HEK293 (cell line): ENCODE results near the gene IL12B.

ENCODE experiments used
- CTCF ChIA-PET: fragments of 350-600 bp; formaldehyde crosslinking; extraction: SDS; loops from one replicate; lab custom pipeline; 2021; ENCODE audit warnings: antibody characterized with exemption; lab: Yijun Ruan, JAX
- POLR2A ChIA-PET: fragments of 300-600 bp; formaldehyde crosslinking; extraction: SDS; loops from one replicate; lab custom pipeline; 2020; ENCODE audit warnings: antibody characterized with exemption, inconsistent platforms; lab: Yijun Ruan, JAX
- H3K27ac ChIP-seq: fragments of 200-500 bp; sonication (Bioruptor generic); 2 replicates; pipeline ENCODE4 v1.5.1; 2014; ENCODE audit warnings: low read depth, low read length, control low read depth, inconsistent platforms; ENCODE audit errors: extremely low read depth
- H3K36me3 ChIP-seq, 2 experiments: fragments of 200-500 bp in 1 of 2; sonication (Bioruptor generic) in 1 of 2; 1 replicate in 1 of 2; 2 replicates in 1 of 2; pipeline ENCODE4 v1.5.1; 2014 to 2017; ENCODE audit warnings: inconsistent platforms in 2 of 2, low read length in 2 of 2; ENCODE audit not compliant: control insufficient read depth in 2 of 2, insufficient read depth in 1 of 2
- H3K4me1 ChIP-seq: fragments of 200-500 bp; sonication (Bioruptor generic); 2 replicates; pipeline ENCODE4 v1.5.1; 2014; ENCODE audit warnings: mild to moderate bottlenecking, low read length, inconsistent platforms; ENCODE audit not compliant: control insufficient read depth, insufficient read depth
- H3K4me3 ChIP-seq: 2 replicates; pipeline ENCODE4 v1.5.1; 2011; ENCODE audit warnings: low read depth, mild to moderate bottlenecking, control low read depth, low read length, moderate library complexity
- H3K9me3 ChIP-seq: fragments of 200-500 bp; sonication (Bioruptor generic); 2 replicates; pipeline ENCODE4 v1.5.1; 2014; ENCODE audit warnings: low read depth, low read length, inconsistent platforms; ENCODE audit not compliant: control insufficient read depth, insufficient read depth
- ATF2 ChIP-seq: fragments of 450-650 bp; formaldehyde crosslinking; IDR thresholded peaks from 2 replicates; pipeline ENCODE4 v1.5.1; 2016; ENCODE audit warnings: missing biosample characterization, missing genetic modification characterization, low read depth
- BCL6B ChIP-seq: fragments of 450-650 bp; formaldehyde crosslinking; IDR thresholded peaks from 2 replicates; pipeline ENCODE4 v1.5.1; 2017; ENCODE audit warnings: missing biosample characterization, missing genetic modification characterization
- HOXA7 ChIP-seq: sonication (generic); formaldehyde crosslinking; IDR thresholded peaks from 2 replicates; pipeline ENCODE4 v1.8.1; 2022; ENCODE audit warnings: missing genetic modification reagents, borderline replicate concordance
- KLF10 ChIP-seq: fragments of 450-650 bp; IDR thresholded peaks from 2 replicates; pipeline ENCODE4 v1.5.1; 2018; ENCODE audit warnings: missing biosample characterization, mild to moderate bottlenecking, missing genetic modification characterization
- KLF9 ChIP-seq: fragments of 450-650 bp; formaldehyde crosslinking; IDR thresholded peaks from 2 replicates; pipeline ENCODE4 v1.5.1; 2016; ENCODE audit warnings: missing biosample characterization, missing genetic modification characterization, low read depth
- PRDM4 ChIP-seq: fragments of 450-650 bp; formaldehyde crosslinking; IDR thresholded peaks from 2 replicates; pipeline ENCODE4 v1.5.1; 2017; ENCODE audit warnings: missing biosample characterization, missing genetic modification characterization
- TRIM28 ChIP-seq: IDR thresholded peaks from 2 replicates; pipeline ENCODE4 v1.6.1; 2011; ENCODE audit warnings: low read length, control low read depth, borderline replicate concordance
- ZEB2 ChIP-seq: fragments of 450-650 bp; formaldehyde crosslinking; IDR thresholded peaks from 2 replicates; pipeline ENCODE4 v1.5.1; 2016; ENCODE audit warnings: missing biosample characterization, missing genetic modification characterization
- ZFP3 ChIP-seq: fragments of 450-650 bp; formaldehyde crosslinking; IDR thresholded peaks from 2 replicates; pipeline ENCODE4 v1.5.1; 2016; ENCODE audit warnings: low read depth, missing biosample characterization, missing genetic modification characterization
- ZFP69B ChIP-seq: fragments of 450-650 bp; formaldehyde crosslinking; IDR thresholded peaks from 2 replicates; pipeline ENCODE4 v1.5.1; 2016; ENCODE audit warnings: missing biosample characterization, missing genetic modification characterization
- ZNF148 ChIP-seq: fragments of 450-650 bp; formaldehyde crosslinking; IDR thresholded peaks from 2 replicates; pipeline ENCODE4 v1.5.0; 2017; ENCODE audit warnings: missing biosample characterization, missing genetic modification characterization, borderline replicate concordance
- ZNF2 ChIP-seq: fragments of 450-650 bp; formaldehyde crosslinking; IDR thresholded peaks from 2 replicates; pipeline ENCODE4 v1.5.1; 2016; ENCODE audit warnings: missing biosample characterization, missing genetic modification characterization
- ZNF341 ChIP-seq: fragments of 450-650 bp; formaldehyde crosslinking; IDR thresholded peaks from 2 replicates; pipeline ENCODE4; 2016; ENCODE audit warnings: low read depth, missing biosample characterization, missing genetic modification characterization
- ZNF350 ChIP-seq: fragments of 450-650 bp; formaldehyde crosslinking; IDR thresholded peaks from 2 replicates; pipeline ENCODE4 v1.5.0; 2017; ENCODE audit warnings: missing biosample characterization, mild to moderate bottlenecking, missing genetic modification characterization
- ZNF449 ChIP-seq: fragments of 450-650 bp; formaldehyde crosslinking; IDR thresholded peaks from 2 replicates; pipeline ENCODE4 v1.5.1; 2017; ENCODE audit warnings: missing biosample characterization, mild to moderate bottlenecking, missing genetic modification characterization, moderate library complexity
- ZNF518A ChIP-seq: fragments of 450-650 bp; formaldehyde crosslinking; conservative IDR thresholded peaks from 2 replicates; pipeline ENCODE4 v1.5.1; 2016; ENCODE audit warnings: low read depth, missing biosample characterization, missing genetic modification characterization
- ZNF610 ChIP-seq: fragments of 450-650 bp; formaldehyde crosslinking; IDR thresholded peaks from 2 replicates; pipeline ENCODE4 v1.5.1; 2016; ENCODE audit warnings: missing biosample characterization, missing genetic modification characterization, borderline replicate concordance
- ZNF629 ChIP-seq: fragments of 450-650 bp; formaldehyde crosslinking; IDR thresholded peaks from 2 replicates; pipeline ENCODE4 v1.5.1; 2017; ENCODE audit warnings: missing biosample characterization, missing genetic modification characterization
- ZNF701 ChIP-seq: fragments of 450-650 bp; formaldehyde crosslinking; IDR thresholded peaks from 2 replicates; pipeline ENCODE4 v1.5.1; 2016; ENCODE audit warnings: missing biosample characterization, missing genetic modification characterization
- ZNF777 ChIP-seq: fragments of 450-650 bp; formaldehyde crosslinking; IDR thresholded peaks from 2 replicates; pipeline ENCODE4 v1.5.1; 2017; ENCODE audit warnings: missing biosample characterization, missing genetic modification characterization, borderline replicate concordance
- ZNF792 ChIP-seq: fragments of 450-650 bp; formaldehyde crosslinking; IDR thresholded peaks from 2 replicates; pipeline ENCODE4 v1.5.1; 2016; ENCODE audit warnings: missing biosample characterization, missing genetic modification characterization
- ZXDB ChIP-seq: fragments of 450-650 bp; formaldehyde crosslinking; IDR thresholded peaks from 2 replicates; pipeline ENCODE4 v1.5.1; 2016; ENCODE audit warnings: missing biosample characterization, missing genetic modification characterization

The IL12B gene

GRCh38 chr5:159341906-159342310 is 11.6 kb upstream of the IL12B start:
- no peaks in the 10 kb centered on the region for H3K9me3 ChIP-seq
- H3K4me3 ChIP-seq: no peak overlapping the region
- CTCF ChIA-PET: interaction anchor here (0.6 to 3.3 kb wide), 3 partner anchors 10 to 137 kb away, joined by 4 to 22 read pairs (median 6); no protein-coding TSS in a partner anchor
- H3K4me1 ChIP-seq: peaks cover 6% of the 10 kb centered on the region
- peak overlapping the region; percentile 47; the same call in 1 of the 2 replicates for H3K27ac ChIP-seq
- POLR2A ChIA-PET: interaction anchor here (2.1 kb wide), 1 partner anchor 10 kb away, joined by 8 read pairs; no protein-coding TSS in a partner anchor
- H3K36me3 ChIP-seq: no peaks in the 10 kb centered on the region
- TF ChIP-seq ZNF518A (tag by site-specific recombination): peak; percentile 60
- TF ChIP-seq ZNF792 (tag by site-specific recombination): no peak
- no peak for TF ChIP-seq ZNF350 (tag by site-specific recombination)
- no peak for TF ChIP-seq ZNF148
- no peak for TF ChIP-seq ZFP3 (tag by site-specific recombination)
- no peak for TF ChIP-seq BCL6B (tag by site-specific recombination)
- TF ChIP-seq ZNF449 (tag by site-specific recombination): peak; percentile 72; the same call in 1 of the 2 replicates
- no peak; the same call in 1 of the 2 replicates for TF ChIP-seq ZNF341 (tag by site-specific recombination)
- peak; percentile 92 for TF ChIP-seq PRDM4 (tag by site-specific recombination)
- peak; percentile 92 for TF ChIP-seq ZNF629
- TF ChIP-seq HOXA7 (CRISPR knock-in tag): peak; percentile 61; the same call in 1 of the 2 replicates
- TF ChIP-seq ZFP69B (tag by site-specific recombination): peak; percentile 74
- TF ChIP-seq ZNF610 (tag by site-specific recombination): peak; percentile 67
- TF ChIP-seq ZNF777 (tag by site-specific recombination): no peak
- TF ChIP-seq ZXDB (tag by site-specific recombination): peak; percentile 93
- peak; percentile 75 for TF ChIP-seq KLF10 (tag by site-specific recombination)
- TF ChIP-seq ATF2 (tag by site-specific recombination): peak; percentile 46; the same call in 1 of the 2 replicates
- TF ChIP-seq TRIM28: peak; percentile 87
- TF ChIP-seq KLF9 (tag by site-specific recombination): no peak
- peak; percentile 93 for TF ChIP-seq ZEB2 (tag by site-specific recombination)
- TF ChIP-seq ZNF701 (tag by site-specific recombination): no peak
- TF ChIP-seq ZNF2 (tag by site-specific recombination): peak; percentile 69; the same call in 1 of the 2 replicates
